Measurements from ENCODE around the gene ERI2. TPM values are rescaled to one million over a fixed set of nuclear protein-coding genes. Genes with fewer than 3 reads are reported as not detected.
A peak's percentile ranks its signal among the peaks of the same experiment; 100 is the strongest.

Gene ERI2, protein sequence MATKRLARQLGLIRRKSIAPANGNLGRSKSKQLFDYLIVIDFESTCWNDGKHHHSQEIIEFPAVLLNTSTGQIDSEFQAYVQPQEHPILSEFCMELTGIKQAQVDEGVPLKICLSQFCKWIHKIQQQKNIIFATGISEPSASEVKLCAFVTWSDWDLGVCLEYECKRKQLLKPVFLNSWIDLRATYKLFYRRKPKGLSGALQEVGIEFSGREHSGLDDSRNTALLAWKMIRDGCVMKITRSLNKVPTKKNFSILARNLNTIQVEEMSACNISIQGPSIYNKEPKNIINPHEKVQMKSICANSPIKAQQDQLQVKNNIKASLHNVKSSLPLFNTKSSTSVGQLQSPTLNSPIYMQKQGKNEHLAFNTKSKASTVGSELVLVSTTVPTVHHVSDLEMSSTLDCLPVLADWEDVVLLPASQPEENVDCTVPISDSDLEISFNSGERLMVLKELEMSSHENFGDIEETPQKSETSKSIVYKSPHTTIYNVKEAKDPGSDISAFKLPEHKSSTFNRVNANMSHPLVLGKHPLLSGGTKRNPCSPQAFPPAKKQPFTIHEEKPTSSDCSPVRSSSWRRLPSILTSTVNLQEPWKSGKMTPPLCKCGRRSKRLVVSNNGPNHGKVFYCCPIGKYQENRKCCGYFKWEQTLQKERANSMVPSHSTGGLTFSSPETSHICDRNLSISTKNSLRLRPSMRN
- total RNA-seq, result 24.3 and 29.9 TPM in 2 replicates

DNA sequence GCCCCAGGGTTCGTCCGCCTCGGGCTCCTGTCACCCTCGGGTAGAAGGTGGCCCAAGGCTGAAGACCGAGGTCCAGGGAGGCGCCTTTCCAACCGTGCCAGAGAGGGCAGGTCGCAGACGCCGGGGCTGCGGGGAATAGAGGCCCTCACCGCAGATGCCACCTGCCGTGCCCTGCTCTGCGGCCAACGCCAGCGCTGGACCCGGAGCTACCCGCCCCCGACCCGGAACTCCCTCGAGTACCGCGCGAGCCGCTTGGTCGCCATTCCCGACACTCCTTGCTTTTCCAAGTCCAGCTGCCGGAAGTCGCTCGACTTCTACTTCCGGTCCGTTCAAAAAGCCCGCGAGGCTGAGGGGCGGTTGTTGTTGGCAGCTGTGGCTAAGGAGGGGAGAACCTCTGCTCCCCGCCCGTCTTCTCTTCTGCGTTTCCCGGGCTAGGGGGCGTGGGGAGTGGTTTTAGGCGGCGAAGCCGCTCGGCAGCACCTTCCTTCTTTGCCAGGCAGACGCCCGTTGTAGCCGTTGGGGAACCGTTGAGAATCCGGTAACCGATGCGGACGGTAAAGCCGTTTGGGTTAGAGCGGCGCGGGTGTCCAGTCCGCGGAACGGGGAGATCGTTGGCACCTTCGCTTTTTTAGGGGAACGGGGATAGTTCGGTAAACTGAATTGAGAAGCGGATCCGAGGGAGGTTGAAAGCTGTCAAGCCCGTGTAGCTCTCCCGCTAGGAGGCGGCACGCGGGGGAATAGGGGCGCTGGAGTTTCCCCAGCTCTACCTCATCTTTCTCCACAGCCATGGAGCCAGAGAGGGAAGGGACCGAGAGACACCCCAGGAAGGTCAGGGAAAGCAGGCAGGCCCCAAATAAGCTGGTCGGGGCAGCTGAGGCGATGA is at the start of gene ERI2, which contains the start of gene REXO5:
Gene ERI2 (minus strand): TSS at position 305 of the 883 bp plus-strand sequence. CDS start 42 bp downstream, at position 263.
Gene REXO5 (plus strand): TSS at position 360 of the 883 bp plus-strand sequence. CDS start 427 bp downstream, at position 787.
- peak; percentile 94 for DNase-seq (ENCODE audit: low read depth)

DNA sequence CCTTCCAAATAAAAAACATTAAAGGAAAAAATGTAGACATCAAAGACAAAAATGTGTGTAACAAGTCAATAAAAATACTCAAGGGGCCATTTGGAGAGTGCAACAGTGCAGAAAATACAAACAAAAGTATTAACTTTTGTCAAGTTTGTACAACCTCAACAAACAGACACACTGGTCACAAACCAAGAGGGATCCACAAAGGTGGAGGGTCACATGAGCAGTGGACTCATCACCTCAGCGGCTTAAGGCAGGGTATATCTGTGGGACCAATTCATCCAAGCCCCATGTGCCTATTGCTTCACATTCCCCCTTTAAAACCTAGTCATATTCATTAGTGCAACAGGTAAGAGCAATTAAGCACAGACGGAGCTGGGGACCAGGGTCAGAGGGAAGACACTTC is 48.7 kb upstream of the ERI2 start:
- DNase-seq (ENCODE audit: low read depth), result no peak

DNA sequence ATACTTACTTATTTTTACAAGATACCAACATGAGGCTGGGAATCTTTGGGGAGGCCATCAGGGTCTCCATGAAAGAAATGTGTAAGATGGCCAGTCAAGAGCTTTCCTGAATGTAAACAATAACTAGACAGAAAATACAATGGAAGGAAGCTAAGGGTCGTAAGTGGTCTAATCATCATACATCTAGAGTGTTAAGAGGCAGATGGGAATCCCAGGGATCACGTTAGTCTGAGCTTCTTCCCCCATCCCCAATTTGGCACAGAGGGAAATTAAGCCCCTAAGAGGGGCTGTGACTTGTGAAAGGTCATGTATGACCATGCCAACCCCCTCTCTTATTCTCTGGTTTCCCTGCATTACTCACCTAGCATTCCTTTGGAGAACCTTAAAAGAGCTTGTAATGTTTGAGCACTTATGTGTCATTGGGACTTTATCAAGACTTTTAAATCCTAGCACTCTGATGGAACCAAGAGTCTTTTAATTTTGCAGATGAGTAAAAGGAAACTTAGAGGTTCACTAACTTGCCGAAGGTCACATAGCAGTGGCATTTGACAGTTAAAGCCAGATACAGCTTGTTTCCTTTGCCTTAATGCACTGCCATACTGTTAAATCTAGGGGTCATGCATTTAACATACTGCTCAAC is 47.8 kb upstream of the ERI2 start:
- DNase-seq (ENCODE audit: low read depth), result peak; percentile 43

DNA sequence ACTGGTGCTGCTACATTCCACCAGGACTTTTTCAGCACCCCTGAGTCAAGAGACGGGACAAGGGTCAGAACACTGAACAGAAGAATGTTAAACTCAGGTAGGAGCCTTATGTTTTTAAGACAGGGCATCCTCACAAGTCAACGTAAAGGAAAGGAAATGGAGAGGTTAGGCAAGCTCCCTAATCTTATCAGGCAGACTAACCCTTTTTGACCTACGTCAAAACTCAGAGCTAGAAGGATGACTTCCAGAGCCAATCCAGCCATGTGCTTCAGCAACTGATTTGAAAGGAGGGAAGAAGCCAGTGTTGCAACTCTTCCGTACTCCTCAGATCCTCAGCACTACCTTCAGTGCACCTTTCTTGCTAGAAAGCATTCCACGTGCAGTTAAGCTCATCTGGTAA is 46.9 kb upstream of the ERI2 start:
- DNase-seq (ENCODE audit: low read depth), result no peak

DNA sequence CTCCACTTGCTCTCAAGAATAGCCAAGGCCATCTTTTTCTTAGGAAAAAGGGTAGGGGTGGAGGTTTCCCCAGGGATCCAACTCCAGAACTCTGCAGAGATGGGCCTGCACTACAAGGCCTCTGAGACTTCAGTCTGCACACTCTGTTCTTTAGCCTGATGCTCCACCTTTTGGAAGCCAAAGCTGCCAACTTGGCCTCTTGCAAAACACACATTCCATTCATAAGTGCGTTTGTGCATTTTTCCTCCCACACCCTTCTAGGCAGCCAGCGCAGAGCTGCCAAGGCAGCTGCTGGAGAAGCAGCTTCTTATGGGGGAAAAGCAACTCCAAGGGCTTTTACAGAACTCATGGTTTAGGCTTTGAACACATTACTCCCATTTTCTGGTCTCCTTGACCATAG is 45.3 kb upstream of the ERI2 start:
- DNase-seq (ENCODE audit: low read depth), result peak; percentile 91

DNA sequence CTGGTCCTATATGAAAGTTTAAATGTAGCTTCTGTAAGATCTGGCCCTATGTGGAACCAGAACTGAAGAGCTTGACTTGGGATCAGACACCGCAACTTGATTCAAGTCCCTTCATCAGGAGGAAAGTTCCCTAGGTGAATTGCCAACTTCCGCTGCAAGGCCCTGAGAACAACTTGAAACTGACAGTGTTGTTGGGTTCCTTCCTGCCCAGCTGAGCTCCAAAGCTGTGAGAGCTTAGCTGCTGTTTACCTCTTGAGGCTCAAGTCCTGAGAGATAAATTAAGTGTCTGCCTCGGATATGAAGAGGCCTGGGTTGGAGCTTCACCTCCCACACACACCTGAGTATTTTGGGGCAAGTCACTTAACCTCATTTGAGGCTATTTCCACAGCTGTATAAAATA is 44.7 kb upstream of the ERI2 start:
- no peak for DNase-seq (ENCODE audit: low read depth)

DNA sequence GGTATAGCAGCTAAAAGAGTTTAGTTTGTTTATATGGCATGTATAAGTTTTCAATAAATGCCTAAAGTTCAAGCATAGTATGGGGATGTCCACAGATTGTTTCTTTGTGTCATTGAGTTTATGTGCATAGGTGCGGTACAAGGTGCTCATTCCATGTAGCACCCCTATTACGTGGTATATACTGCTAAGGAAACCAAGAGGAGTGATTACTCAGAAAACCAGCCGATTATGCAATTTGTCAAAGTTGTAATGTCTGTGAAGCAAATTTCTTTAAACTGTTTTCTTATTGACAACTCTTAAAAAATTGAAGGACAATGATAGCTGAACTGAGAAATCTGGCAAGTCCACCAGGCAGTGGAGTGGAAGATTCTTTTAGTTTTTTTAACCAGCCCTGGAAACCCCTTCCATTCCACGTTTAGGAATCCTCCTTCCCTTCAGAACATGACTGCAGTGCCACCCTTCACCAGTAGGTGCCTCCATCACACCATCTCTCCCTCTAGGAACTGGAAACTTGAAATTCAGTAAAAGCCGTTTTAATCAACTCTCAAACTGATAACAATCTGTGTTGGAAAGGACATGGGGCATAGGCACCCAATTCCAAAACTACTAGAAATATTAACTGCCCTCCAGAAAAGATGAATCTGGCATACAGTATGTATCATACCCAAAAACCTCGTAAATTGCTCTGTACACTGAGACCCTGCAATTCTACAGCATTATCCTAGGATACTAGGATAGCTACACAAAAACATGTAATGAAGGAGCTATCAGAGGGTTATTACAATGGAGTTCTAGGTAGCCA is 43.5 kb upstream of the ERI2 start:
- peak; percentile 55 for DNase-seq (ENCODE audit: low read depth)

DNA sequence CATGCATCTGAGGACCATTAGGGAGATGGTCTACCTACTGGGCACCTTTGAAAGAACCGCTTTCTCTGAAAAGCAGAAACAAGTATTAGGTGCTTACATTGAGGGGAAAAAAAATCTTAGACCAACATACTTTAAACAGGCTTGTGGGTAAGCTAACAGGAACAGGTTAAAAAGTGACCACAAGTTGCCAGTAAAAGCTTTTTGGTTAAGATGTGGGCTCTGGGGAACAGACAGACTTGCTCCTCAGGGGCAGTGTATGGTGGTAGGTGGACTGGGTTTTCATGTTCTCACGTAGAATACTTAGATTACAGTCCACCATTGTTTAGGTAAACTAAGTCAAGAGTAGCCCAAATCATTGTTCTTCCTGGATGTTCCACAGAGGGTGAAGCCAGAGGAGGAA is 41.3 kb upstream of the ERI2 start:
- DNase-seq (ENCODE audit: low read depth), result no peak

DNA sequence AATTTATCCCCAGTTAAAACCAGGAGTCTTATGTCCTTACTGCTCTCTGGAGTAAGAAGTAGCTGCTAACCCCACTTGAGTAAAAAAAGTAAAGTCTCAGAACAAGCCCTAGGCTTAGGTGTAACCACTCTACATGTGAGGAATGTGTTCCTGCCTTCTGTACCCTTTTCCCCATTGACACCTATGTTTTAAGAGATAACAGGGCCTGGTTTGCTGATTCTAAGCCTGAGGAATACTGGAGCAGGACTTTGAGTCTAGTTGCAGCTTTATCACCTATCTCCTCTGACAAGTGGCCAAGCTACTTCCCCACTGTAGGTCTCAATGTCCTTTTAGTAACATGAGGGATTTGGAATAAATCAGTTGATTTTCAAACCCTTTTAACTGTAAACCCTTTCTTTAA is 40.3 kb upstream of the ERI2 start:
- no peak for DNase-seq (ENCODE audit: low read depth)

DNA sequence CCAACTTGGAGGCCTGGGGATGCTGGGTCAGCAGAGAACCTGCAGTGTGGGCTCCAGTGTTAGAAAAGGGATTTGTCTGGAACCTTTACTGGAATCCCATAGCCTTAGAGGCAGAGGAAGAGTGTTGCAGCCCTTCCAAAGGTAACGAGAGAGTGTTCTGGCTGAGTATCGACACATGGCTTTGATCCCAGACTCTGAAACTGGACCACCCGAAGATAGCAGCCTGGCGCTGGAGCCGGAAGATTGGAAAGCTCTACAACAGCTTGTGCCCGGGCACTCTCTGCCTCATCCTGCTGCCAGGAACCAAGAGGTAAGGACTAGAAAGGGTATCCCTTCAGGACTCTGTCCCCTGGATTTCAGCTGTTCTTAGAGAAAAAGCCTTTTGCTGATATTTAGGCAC is 39.8 kb upstream of the ERI2 start:
- DNase-seq (ENCODE audit: low read depth), result no peak

DNA sequence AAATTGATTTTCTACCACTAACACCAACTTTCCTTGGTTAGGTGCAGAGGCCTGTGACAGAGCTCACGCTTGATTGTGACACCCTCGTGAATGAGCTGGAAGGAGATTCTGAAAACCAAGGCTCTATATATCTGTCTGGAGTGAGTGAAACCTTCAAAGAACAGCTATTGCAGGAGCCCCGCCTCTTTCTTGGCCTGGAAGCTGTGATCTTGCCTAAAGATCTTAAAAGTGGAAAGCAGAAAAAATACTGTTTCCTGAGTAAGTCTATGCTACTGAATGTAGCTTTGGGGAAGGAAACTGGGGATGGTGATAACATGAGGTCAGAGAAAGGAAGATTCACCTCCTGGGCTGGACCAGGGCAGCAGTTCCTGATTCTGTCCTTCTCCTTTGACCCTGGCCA is 38.3 kb upstream of the ERI2 start:
- DNase-seq (ENCODE audit: low read depth), result no peak

DNA sequence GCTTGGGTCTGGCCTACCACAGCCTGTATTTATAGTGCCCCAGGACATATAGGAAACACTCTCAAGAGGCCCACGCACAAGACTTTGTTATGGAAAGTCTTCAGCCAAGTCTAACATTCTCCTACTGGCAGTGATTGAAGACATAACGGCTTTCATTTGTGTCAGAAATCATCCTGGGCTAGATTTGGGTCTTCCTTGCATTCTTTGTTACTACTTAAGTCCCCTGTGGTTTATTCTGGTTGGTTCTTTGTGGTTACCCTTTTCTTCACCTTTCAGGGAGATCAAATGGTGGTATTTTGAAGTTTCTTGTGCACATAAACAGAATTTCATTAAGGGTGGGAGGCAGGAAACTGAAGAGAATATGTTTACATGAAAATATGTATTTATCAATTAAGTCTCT is 37.8 kb upstream of the ERI2 start:
- no peak for DNase-seq (ENCODE audit: low read depth)

DNA sequence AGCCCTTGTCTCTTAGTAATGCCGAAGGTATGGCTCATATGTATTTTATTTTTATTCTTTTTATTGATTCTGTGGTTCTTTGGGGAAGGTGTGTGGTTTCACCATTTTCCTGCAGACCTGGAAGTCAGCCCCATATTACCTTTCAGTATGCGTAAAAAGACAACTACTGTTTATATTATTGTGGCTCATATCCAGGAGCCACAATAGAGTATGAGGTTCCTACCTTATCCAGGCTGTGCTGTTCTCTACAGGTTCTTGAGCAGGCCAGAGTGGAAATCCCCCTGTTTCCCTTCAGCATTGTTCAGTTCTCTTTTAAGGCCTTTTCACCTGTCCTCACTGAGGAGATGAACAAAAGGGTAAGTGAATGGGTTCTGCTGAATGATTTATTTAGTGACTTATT is 33.2 kb upstream of the ERI2 start:
- no peak for DNase-seq (ENCODE audit: low read depth)

DNA sequence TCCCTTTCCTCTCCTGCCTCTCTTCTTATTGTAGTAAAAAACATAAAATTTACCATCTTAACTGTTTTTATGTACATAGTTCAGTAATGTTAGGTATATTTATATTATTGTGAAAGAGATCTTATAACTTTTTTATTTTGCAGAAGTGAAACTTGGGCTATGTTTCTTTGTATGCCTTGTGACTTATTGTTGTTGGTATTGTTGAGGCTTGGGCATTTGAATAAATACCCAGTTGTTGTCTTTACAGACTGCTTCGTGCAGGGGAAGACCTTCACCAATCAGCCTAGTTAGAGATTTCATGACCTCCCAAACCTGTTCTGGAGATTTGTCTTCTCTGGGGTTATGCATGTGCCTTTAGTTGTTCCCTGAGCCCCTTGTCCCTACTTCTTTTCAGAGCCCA is 32.0 kb upstream of the ERI2 start:
- no peak for DNase-seq (ENCODE audit: low read depth)

DNA sequence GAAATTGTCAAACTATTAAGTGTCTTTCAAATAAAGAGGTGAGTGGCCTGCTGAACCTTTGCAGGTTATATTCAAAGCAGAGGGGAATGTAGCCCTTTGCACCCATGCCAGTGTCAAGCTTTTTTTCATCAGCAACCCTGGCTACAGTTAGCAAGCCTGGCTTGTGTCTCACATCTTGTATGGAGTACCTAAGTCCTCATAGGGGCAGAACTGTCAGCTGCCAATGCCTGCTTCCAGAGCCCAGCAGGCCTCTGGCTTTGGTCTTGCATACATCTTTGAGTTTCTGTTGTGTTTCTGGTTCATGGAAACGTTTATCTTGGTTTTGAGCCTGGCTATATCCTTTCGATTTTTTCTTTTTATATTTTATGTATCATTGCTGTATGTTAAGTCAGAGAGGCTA is 26.8 kb upstream of the ERI2 start:
- no peak for DNase-seq (ENCODE audit: low read depth)

DNA sequence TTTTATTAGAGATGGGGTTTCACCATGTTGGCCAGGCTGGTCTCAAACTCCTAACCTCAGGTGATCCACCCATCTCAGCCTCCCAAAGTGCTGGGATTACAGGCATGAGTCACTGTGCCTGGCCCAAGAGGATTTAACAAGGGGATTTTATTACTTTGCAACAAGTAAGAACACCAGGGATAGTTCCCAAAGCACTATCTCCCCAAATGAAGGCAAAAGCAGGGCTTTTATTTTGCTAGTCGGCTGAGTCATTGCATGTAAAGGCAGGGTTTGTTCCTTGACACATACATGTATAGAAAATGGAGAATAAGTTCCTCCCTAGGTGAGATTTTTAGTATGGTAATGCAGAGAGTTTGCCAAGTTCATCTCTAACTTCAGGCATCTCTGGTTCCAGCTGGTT is 24.1 kb upstream of the ERI2 start:
- no peak for DNase-seq (ENCODE audit: low read depth)

DNA sequence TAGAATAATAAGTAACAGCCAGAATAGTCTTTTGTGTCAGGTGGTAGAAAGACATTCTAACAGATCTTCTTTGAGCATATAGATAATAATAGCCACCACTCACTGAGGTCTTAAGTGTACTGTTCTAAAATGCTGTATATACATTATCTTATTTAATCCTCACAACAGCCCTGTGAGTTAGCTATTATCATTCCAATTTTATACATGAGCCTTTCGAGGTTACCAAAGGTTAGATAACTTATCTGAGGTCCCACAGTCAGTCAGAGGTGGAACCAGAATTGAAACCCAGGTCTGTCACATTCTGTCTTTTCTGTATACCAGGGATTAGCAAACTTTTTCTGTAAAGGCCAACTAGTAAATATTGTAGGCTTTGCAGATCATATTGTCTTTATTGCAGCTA is 23.3 kb upstream of the ERI2 start:
- no peak for DNase-seq (ENCODE audit: low read depth)

DNA sequence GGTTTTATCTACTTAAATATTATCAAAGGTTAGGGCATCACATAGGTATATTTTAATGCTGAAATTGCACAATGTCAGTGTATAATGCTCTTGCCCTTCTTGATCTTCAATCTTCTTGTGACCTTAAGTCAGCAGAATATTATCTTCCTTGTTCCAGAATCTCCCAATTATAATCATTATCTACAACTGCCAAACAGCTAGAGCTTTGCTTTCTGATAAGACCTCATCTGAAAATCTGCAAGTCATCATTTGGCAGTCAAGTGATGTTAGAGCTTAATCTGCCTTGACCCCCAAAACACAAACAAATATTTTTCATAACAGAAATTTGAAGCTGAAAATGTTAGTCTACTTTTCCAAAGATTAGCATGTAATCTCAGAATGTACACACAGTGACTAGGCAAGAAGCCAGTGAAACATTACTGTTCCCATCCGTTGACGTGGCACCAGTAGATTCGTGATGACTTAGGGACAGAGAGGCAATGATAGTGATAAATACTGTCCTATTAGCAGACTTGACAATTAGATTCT is 19.8 kb upstream of the ERI2 start:
- no peak for DNase-seq (ENCODE audit: low read depth)

DNA sequence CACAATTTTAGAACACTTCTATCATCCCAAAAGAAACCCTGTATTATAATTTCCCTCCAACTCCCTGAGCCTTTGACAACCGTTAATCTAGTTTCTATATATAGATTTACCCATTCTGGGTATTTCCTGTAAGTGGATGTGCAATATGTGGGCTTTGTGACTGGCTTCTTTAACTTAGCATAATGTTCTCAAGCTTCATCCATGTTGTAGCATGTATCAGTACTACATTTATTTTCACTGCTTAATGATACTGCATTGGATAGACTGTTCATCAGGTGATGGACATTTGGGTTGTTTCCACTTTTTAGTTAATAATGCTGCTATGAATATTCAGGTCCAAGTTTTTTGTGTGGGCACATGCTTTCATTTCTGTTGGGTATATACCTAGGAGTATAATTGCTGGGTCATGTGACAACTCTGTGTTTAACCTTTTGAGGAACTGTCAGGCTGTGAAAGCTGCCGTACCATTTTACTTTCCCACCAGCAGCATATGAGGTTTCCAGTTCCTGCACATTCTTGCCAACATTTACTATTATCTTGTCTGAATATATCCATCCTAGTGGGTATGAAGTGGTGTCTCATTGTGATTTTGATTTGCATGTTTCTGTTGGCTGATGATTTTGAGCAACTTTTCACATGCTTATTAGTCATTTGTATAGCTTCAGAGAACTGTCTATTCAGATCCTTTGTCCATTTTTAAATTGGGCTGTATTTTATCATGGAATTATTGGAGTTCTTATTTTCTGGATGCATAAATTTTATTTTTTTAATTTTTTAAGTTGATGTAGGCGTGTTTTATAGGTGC is 16.5 kb upstream of the ERI2 start:
- no peak for DNase-seq (ENCODE audit: low read depth)

DNA sequence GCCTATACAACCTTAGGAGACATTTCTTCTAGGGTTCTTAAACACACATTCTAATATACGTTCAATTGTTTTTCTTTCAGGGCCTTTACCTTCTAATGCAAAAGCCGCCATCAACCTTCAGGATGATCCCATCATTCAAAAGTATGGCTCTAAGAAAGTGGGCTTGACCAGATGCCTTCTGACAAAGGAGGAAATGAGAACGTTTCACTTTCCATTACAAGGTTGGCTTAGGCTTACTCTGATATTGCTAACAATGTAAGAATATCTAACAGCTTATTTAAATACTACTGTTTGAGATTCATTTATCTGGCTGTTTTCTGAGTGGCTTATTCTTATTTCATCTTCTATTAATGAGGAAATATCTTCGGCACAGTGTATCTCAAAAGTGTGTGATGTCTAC is 15.4 kb upstream of the ERI2 start:
- DNase-seq (ENCODE audit: low read depth), result no peak

Data from renal cortical epithelial cell (primary cell).